ENCODE measurements around the gene PPARG. TPM values are rescaled to one million over a fixed set of nuclear protein-coding genes. Genes with fewer than 3 reads are reported as not detected.

The PPARG gene
- total and polyA plus RNA-seq, 5 donors from 2014 or later, result 0.16 to 0.64 (median 0.24) TPM; not detected in 2

GRCh38 chr3:12357456-12357855, 68.6 kb downstream of the PPARG start:
- Histone ChIP-seq H3K27me3 (ENCODE audit: control insufficient read depth, insufficient read depth, low read length) (no peaks in the 10 kb centered on the region), H3K36me3 (ENCODE audit: control insufficient read depth, insufficient read depth, low read length) (no peaks in the 10 kb centered on the region), H3K4me1 (ENCODE audit: control insufficient read depth, insufficient read depth, low read length, poor library complexity, severe bottlenecking) (no peaks in the 10 kb centered on the region), H3K9me3 (ENCODE audit: control insufficient read depth in 2 of 2, low read length in 2 of 2) (no peaks in the 10 kb centered on the region), H3K27ac (ENCODE audit: insufficient read depth, low read length, poor library complexity, severe bottlenecking) (no peak overlapping the region), H3K4me3 (ENCODE audit: low read depth, low read length) (no peak overlapping the region)
- H3K36me3 Mint-ChIP-seq, result no peaks in the 10 kb centered on the region
- H3K27me3 Mint-ChIP-seq, result no peaks in the 10 kb centered on the region
- no peaks in the 10 kb centered on the region for H3K4me1 Mint-ChIP-seq
- H3K9me3 Mint-ChIP-seq, result peaks cover 0 to 4% (median 0%) of the 10 kb centered on the region in 7 donors
- ATAC-seq (ENCODE audit: low read depth in 2 of 2), result no peak
- H3K4me3 Mint-ChIP-seq, result no peak overlapping the region
- no peak for DNase-seq
- H3K27ac Mint-ChIP-seq, result no peak overlapping the region

- Mint-ChIP-seq H3K36me3 (no peaks in the 10 kb centered on the region), H3K9me3 (peaks cover 0 to 7% (median 2%) of the 10 kb centered on the region in 7 donors), H3K27ac (no peak overlapping the region), H3K4me3 (no peak overlapping the region), H3K4me1 (peaks cover 0 to 5% (median 2%) of the 10 kb centered on the region in 4 donors), H3K27me3 (no peaks in the 10 kb centered on the region)
- DNase-seq (no peak), ATAC-seq (ENCODE audit: low read depth in 2 of 2) (no peak)
- Histone ChIP-seq H3K27me3 (ENCODE audit: control insufficient read depth, insufficient read depth, low read length) (no peaks in the 10 kb centered on the region), H3K4me1 (ENCODE audit: control insufficient read depth, insufficient read depth, low read length, poor library complexity, severe bottlenecking) (peaks cover 4% of the 10 kb centered on the region), H3K9me3 (ENCODE audit: control insufficient read depth in 2 of 2, low read length in 2 of 2) (no peaks in the 10 kb centered on the region), H3K4me3 (ENCODE audit: low read depth, low read length) (no peak overlapping the region), H3K27ac (ENCODE audit: insufficient read depth, low read length, poor library complexity, severe bottlenecking) (no peak overlapping the region), H3K36me3 (ENCODE audit: control insufficient read depth, insufficient read depth, low read length) (no peaks in the 10 kb centered on the region)
These were observed 74.7 kb downstream of the PPARG start for GRCh38 chr3:12363397-12364195.

- Mint-ChIP-seq H3K9me3 (peaks cover 0 to 4% (median 2%) of the 10 kb centered on the region in 7 donors), H3K27me3 (peaks cover 9% of the 10 kb centered on the region), H3K27ac (no peak overlapping the region), H3K4me3 (no peak overlapping the region), H3K4me1 (peaks cover 0 to 5% (median 2%) of the 10 kb centered on the region in 4 donors), H3K36me3 (no peaks in the 10 kb centered on the region)
- peaks cover 4% of the 10 kb centered on the region for H3K4me1 ChIP-seq (ENCODE audit: control insufficient read depth, insufficient read depth, low read length, poor library complexity, severe bottlenecking)
- no peak for DNase-seq
- ATAC-seq (ENCODE audit: low read depth in 2 of 2), result no peak
- no peaks in the 10 kb centered on the region for H3K9me3 ChIP-seq (ENCODE audit: control insufficient read depth in 2 of 2, low read length in 2 of 2)
- H3K27ac ChIP-seq (ENCODE audit: insufficient read depth, low read length, poor library complexity, severe bottlenecking), result no peak overlapping the region
- H3K36me3 ChIP-seq (ENCODE audit: control insufficient read depth, insufficient read depth, low read length), result no peaks in the 10 kb centered on the region
- H3K27me3 ChIP-seq (ENCODE audit: control insufficient read depth, insufficient read depth, low read length), result peaks cover 4% of the 10 kb centered on the region
- H3K4me3 ChIP-seq (ENCODE audit: low read depth, low read length), result no peak overlapping the region
These were observed 78.5 kb downstream of the PPARG start for GRCh38 chr3:12367346-12367745.

- Mint-ChIP-seq H3K27me3 (peaks cover 19% of the 10 kb centered on the region), H3K27ac (no peak overlapping the region), H3K4me3 (no peak overlapping the region), H3K36me3 (no peaks in the 10 kb centered on the region), H3K9me3 (peaks cover 0 to 6% (median 2%) of the 10 kb centered on the region in 7 donors), H3K4me1 (peaks cover 0 to 2% (median 1%) of the 10 kb centered on the region in 4 donors)
- Histone ChIP-seq H3K27me3 (ENCODE audit: control insufficient read depth, insufficient read depth, low read length) (peaks cover 11% of the 10 kb centered on the region), H3K9me3 (ENCODE audit: control insufficient read depth in 2 of 2, low read length in 2 of 2) (no peaks in the 10 kb centered on the region), H3K4me1 (ENCODE audit: control insufficient read depth, insufficient read depth, low read length, poor library complexity, severe bottlenecking) (no peaks in the 10 kb centered on the region), H3K4me3 (ENCODE audit: low read depth, low read length) (no peak overlapping the region), H3K27ac (ENCODE audit: insufficient read depth, low read length, poor library complexity, severe bottlenecking) (no peak overlapping the region), H3K36me3 (ENCODE audit: control insufficient read depth, insufficient read depth, low read length) (no peaks in the 10 kb centered on the region)
- ATAC-seq (ENCODE audit: low read depth in 2 of 2), result no peak
- no peak for DNase-seq
These were observed 80.2 kb downstream of the PPARG start for GRCh38 chr3:12369029-12369428.

- no peak overlapping the region for H3K27ac Mint-ChIP-seq
- no peak for DNase-seq
- peaks cover 11% of the 10 kb centered on the region for H3K27me3 ChIP-seq (ENCODE audit: control insufficient read depth, insufficient read depth, low read length)
- no peaks in the 10 kb centered on the region for H3K4me1 ChIP-seq (ENCODE audit: control insufficient read depth, insufficient read depth, low read length, poor library complexity, severe bottlenecking)
- no peaks in the 10 kb centered on the region for H3K36me3 ChIP-seq (ENCODE audit: control insufficient read depth, insufficient read depth, low read length)
- no peak overlapping the region for H3K4me3 Mint-ChIP-seq
- peaks cover 19% of the 10 kb centered on the region for H3K27me3 Mint-ChIP-seq
- H3K4me3 ChIP-seq (ENCODE audit: low read depth, low read length), result no peak overlapping the region
- no peaks in the 10 kb centered on the region for H3K9me3 ChIP-seq (ENCODE audit: control insufficient read depth in 2 of 2, low read length in 2 of 2)
- ATAC-seq (ENCODE audit: low read depth in 2 of 2), result no peak
- H3K36me3 Mint-ChIP-seq, result no peaks in the 10 kb centered on the region
- H3K27ac ChIP-seq (ENCODE audit: insufficient read depth, low read length, poor library complexity, severe bottlenecking), result no peak overlapping the region
- H3K4me1 Mint-ChIP-seq, result no peaks in the 10 kb centered on the region
- peaks cover 0 to 6% (median 2%) of the 10 kb centered on the region in 7 donors for H3K9me3 Mint-ChIP-seq
These were observed 80.7 kb downstream of the PPARG start for GRCh38 chr3:12369598-12369997.

GRCh38 chr3:12370758-12371157, 81.9 kb downstream of the PPARG start:
- ATAC-seq (ENCODE audit: low read depth in 2 of 2) (no peak), DNase-seq (no peak)
- Mint-ChIP-seq H3K27ac (no peak overlapping the region), H3K36me3 (no peaks in the 10 kb centered on the region), H3K4me3 (no peak overlapping the region), H3K4me1 (no peaks in the 10 kb centered on the region), H3K27me3 (peaks cover 19% of the 10 kb centered on the region), H3K9me3 (peaks cover 0 to 6% (median 2%) of the 10 kb centered on the region in 7 donors)
- H3K4me3 ChIP-seq (ENCODE audit: low read depth, low read length), result no peak overlapping the region
- peaks cover 11% of the 10 kb centered on the region for H3K27me3 ChIP-seq (ENCODE audit: control insufficient read depth, insufficient read depth, low read length)
- no peaks in the 10 kb centered on the region for H3K4me1 ChIP-seq (ENCODE audit: control insufficient read depth, insufficient read depth, low read length, poor library complexity, severe bottlenecking)
- no peak overlapping the region for H3K27ac ChIP-seq (ENCODE audit: insufficient read depth, low read length, poor library complexity, severe bottlenecking)
- H3K36me3 ChIP-seq (ENCODE audit: control insufficient read depth, insufficient read depth, low read length), result no peaks in the 10 kb centered on the region
- H3K9me3 ChIP-seq (ENCODE audit: control insufficient read depth in 2 of 2, low read length in 2 of 2), result no peaks in the 10 kb centered on the region

- Mint-ChIP-seq H3K9me3 (peaks cover 0 to 6% (median 0%) of the 10 kb centered on the region in 7 donors), H3K36me3 (no peaks in the 10 kb centered on the region), H3K27ac (no peak overlapping the region), H3K27me3 (peaks cover 19% of the 10 kb centered on the region), H3K4me1 (no peaks in the 10 kb centered on the region), H3K4me3 (no peak overlapping the region)
- ATAC-seq (ENCODE audit: low read depth in 2 of 2) (no peak), DNase-seq (no peak)
- H3K36me3 ChIP-seq (ENCODE audit: control insufficient read depth, insufficient read depth, low read length), result no peaks in the 10 kb centered on the region
- no peak overlapping the region for H3K27ac ChIP-seq (ENCODE audit: insufficient read depth, low read length, poor library complexity, severe bottlenecking)
- H3K4me1 ChIP-seq (ENCODE audit: control insufficient read depth, insufficient read depth, low read length, poor library complexity, severe bottlenecking), result no peaks in the 10 kb centered on the region
- peaks cover 11% of the 10 kb centered on the region for H3K27me3 ChIP-seq (ENCODE audit: control insufficient read depth, insufficient read depth, low read length)
- H3K9me3 ChIP-seq (ENCODE audit: control insufficient read depth in 2 of 2, low read length in 2 of 2), result no peaks in the 10 kb centered on the region
- H3K4me3 ChIP-seq (ENCODE audit: low read depth, low read length), result no peak overlapping the region
These were observed 82.8 kb downstream of the PPARG start for GRCh38 chr3:12371525-12372140.
